SK-N-SH treated with all-trans-retinoic acid at 6 μM for 48 hours (cell line): ENCODE measurements around the gene SYT12.

Experiments
- ATAC-seq: fragments of 200-7000 bp; cut with Tn5 transposase; 3 replicates; pipeline ENCODE4 v1.9.1; 2020; ENCODE audit warnings: mild to moderate bottlenecking, moderate library complexity
- ARNTL ChIP-seq: fragments of 450-650 bp; formaldehyde crosslinking; IDR thresholded peaks from 2 replicates; pipeline ENCODE4 v1.5.0; 2020; ENCODE audit warnings: low read depth, mild to moderate bottlenecking, moderate library complexity, borderline replicate concordance
- BACH2 ChIP-seq: fragments of 250-450 bp; sonication (Bioruptor Pico); IDR thresholded peaks from 2 replicates; pipeline ENCODE4 v1.9.0; 2021; ENCODE audit warnings: mild to moderate bottlenecking, borderline replicate concordance
- CREB5 ChIP-seq: fragments of 250-450 bp; sonication (Bioruptor Pico); IDR thresholded peaks from 2 replicates; pipeline ENCODE4 v1.5.1; 2020; ENCODE audit warnings: low read depth, mild to moderate bottlenecking, moderate library complexity
- CSDC2 ChIP-seq: fragments of 250-450 bp; sonication (Bioruptor Pico); IDR thresholded peaks from 2 replicates; pipeline ENCODE4 v1.5.0; 2020; ENCODE audit warnings: mild to moderate bottlenecking, moderate library complexity
- CSRNP3 ChIP-seq: fragments of 250-450 bp; sonication (Bioruptor Pico); IDR thresholded peaks from 2 replicates; pipeline ENCODE4 v1.5.1; 2021; ENCODE audit warnings: mild to moderate bottlenecking, moderate library complexity
- ESRRG ChIP-seq: fragments of 250-450 bp; sonication (Bioruptor Pico); IDR thresholded peaks from 2 replicates; pipeline ENCODE4 v1.6.1; 2021; ENCODE audit warnings: mild to moderate bottlenecking
- ISL1 ChIP-seq: fragments of 250-450 bp; sonication (Bioruptor Pico); IDR thresholded peaks from 2 replicates; pipeline ENCODE4 v2.1.2; 2022; ENCODE audit warnings: mild to moderate bottlenecking, moderate library complexity
- OSR1 ChIP-seq: fragments of 250-450 bp; sonication (Bioruptor Pico); IDR thresholded peaks from 2 replicates; pipeline ENCODE4 v1.8.0; 2022; ENCODE audit warnings: moderate library complexity, mild to moderate bottlenecking, inconsistent platforms
- PATZ1 ChIP-seq: fragments of 250-450 bp; sonication (Bioruptor Pico); IDR thresholded peaks from 2 replicates; pipeline ENCODE4 v1.8.0; 2020; ENCODE audit warnings: mild to moderate bottlenecking, moderate library complexity, borderline replicate concordance
- PPARA ChIP-seq: fragments of 250-450 bp; sonication (Bioruptor Pico); IDR thresholded peaks from 2 replicates; pipeline ENCODE4 v1.5.0; 2020; ENCODE audit warnings: mild to moderate bottlenecking, borderline replicate concordance
- RARB ChIP-seq: fragments of 250-450 bp; sonication (Bioruptor Pico); IDR thresholded peaks from 2 replicates; pipeline ENCODE4 v1.8.0; 2021; ENCODE audit warnings: mild to moderate bottlenecking, moderate library complexity
- SNAI2 ChIP-seq: fragments of 250-450 bp; sonication (Bioruptor Pico); IDR thresholded peaks from 2 replicates; pipeline ENCODE4 v1.5.0; 2020; ENCODE audit warnings: mild to moderate bottlenecking, moderate library complexity
- TOX ChIP-seq: fragments of 250-450 bp; sonication (Bioruptor Pico); IDR thresholded peaks from 2 replicates; pipeline ENCODE4 v1.8.0; 2021; ENCODE audit warnings: mild to moderate bottlenecking, moderate library complexity, borderline replicate concordance
- TSHZ2 ChIP-seq: fragments of 250-450 bp; sonication (Bioruptor Pico); IDR thresholded peaks from 2 replicates; pipeline ENCODE4 v1.5.0; 2020; ENCODE audit warnings: mild to moderate bottlenecking, moderate library complexity
- ZFP3 ChIP-seq: fragments of 250-450 bp; sonication (Bioruptor Pico); IDR thresholded peaks from 2 replicates; pipeline ENCODE4 v1.5.0; 2020; ENCODE audit warnings: mild to moderate bottlenecking, moderate library complexity
- ZFP30 ChIP-seq: fragments of 450-650 bp; formaldehyde crosslinking; IDR thresholded peaks from 2 replicates; pipeline ENCODE4 v1.5.0; 2022; ENCODE audit warnings: mild to moderate bottlenecking, moderate library complexity
- ZNF565 ChIP-seq: fragments of 450-650 bp; formaldehyde crosslinking; conservative IDR thresholded peaks from 2 replicates; pipeline ENCODE4 v1.5.0; 2020; ENCODE audit warnings: low read depth, mild to moderate bottlenecking, moderate library complexity
- ZNF70 ChIP-seq: fragments of 450-650 bp; formaldehyde crosslinking; IDR thresholded peaks from 2 replicates; pipeline ENCODE4 v1.5.0; 2020; ENCODE audit warnings: mild to moderate bottlenecking, moderate library complexity
- ZNF8 ChIP-seq: fragments of 450-650 bp; formaldehyde crosslinking; IDR thresholded peaks from 2 replicates; pipeline ENCODE4 v1.5.0; 2020; ENCODE audit warnings: mild to moderate bottlenecking, moderate library complexity

The SYT12 gene

GRCh38 chr11:67066333-67066709, 43.4 kb downstream of the SYT12 start:
- ATAC-seq: no peak
- TF ChIP-seq ZFP3 (CRISPR knock-in tag): no peak
- TF ChIP-seq BACH2 (CRISPR knock-in tag): no peak
- TF ChIP-seq CREB5 (CRISPR knock-in tag): no peak
- no peak for TF ChIP-seq ISL1
- no peak for TF ChIP-seq PATZ1 (CRISPR knock-in tag)
- TF ChIP-seq SNAI2 (CRISPR knock-in tag): no peak
- no peak for TF ChIP-seq CSDC2 (CRISPR knock-in tag)
- TF ChIP-seq ZNF70: no peak
- TF ChIP-seq RARB (CRISPR knock-in tag): no peak
- no peak for TF ChIP-seq CSRNP3 (CRISPR knock-in tag)
- TF ChIP-seq ZFP30 (CRISPR knock-in tag): no peak
- no peak for TF ChIP-seq ARNTL
- no peak for TF ChIP-seq ESRRG (CRISPR knock-in tag)
- no peak for TF ChIP-seq PPARA (CRISPR knock-in tag)
- TF ChIP-seq ZNF565 (CRISPR knock-in tag): no peak
- TF ChIP-seq TSHZ2 (CRISPR knock-in tag): no peak
- no peak for TF ChIP-seq OSR1 (CRISPR knock-in tag)

- ATAC-seq: peak; percentile 94
- TF ChIP-seq ISL1 (no peak), ZNF565 (CRISPR knock-in tag) (no peak), TSHZ2 (CRISPR knock-in tag) (no peak), ZNF70 (no peak), TOX (CRISPR knock-in tag) (no peak), CSRNP3 (CRISPR knock-in tag) (no peak), PATZ1 (CRISPR knock-in tag) (no peak), PPARA (CRISPR knock-in tag) (no peak), RARB (CRISPR knock-in tag) (no peak), ZNF8 (CRISPR knock-in tag) (no peak), CREB5 (CRISPR knock-in tag) (no peak), ZFP3 (CRISPR knock-in tag) (no peak), CSDC2 (CRISPR knock-in tag) (no peak), OSR1 (CRISPR knock-in tag) (no peak), BACH2 (CRISPR knock-in tag) (no peak), ZFP30 (CRISPR knock-in tag) (no peak)
These were observed 48.7 kb downstream of the SYT12 start for GRCh38 chr11:67071420-67072284.
